ENCODE measurements around the gene GRID1.

GRID1 gene

GRCh38 chr10:86327954-86328725, 38.5 kb downstream of the GRID1 start:
- TF ChIP-seq CTCF (IDR thresholded peaks at IDR 0.05; ENCODE audit: control insufficient read depth, extremely low read depth, insufficient read depth) = no peak
- H3K4me3 ChIP-seq (ENCODE audit: low read depth, low read length) = no peak overlapping the region
- no peak for DNase-seq (ENCODE audit: low read depth)

GRCh38 chr10:86325158-86325557, 41.4 kb downstream of the GRID1 start:
- H3K4me3 ChIP-seq (ENCODE audit: low read depth, low read length) = no peak overlapping the region
- TF ChIP-seq CTCF (IDR thresholded peaks at IDR 0.05; ENCODE audit: control insufficient read depth, extremely low read depth, insufficient read depth) = no peak

DNA sequence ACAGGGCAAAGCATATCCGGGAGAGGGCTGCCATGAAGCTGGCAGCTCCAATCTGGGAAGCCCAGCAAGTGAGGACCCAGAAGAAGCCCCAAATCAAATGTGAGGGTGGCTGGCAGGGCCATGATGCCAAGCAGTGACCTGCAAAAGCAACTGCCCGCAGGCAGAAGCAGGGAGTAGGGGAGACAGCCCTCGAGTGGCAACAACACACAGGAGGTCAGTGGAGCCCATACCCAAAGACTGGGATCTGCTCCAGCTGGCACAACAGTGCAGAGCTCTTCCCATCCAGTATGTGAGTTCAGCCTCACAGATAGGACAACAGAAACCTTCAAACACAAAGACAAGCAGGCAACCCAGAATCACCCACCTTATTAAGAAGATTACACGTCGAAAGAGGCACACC, 45.0 kb downstream of the GRID1 start:
- DNase-seq (ENCODE audit: low read depth) = no peak
- no peak for TF ChIP-seq CTCF (IDR thresholded peaks at IDR 0.05; ENCODE audit: control insufficient read depth, extremely low read depth, insufficient read depth)
- H3K4me3 ChIP-seq (ENCODE audit: low read depth, low read length) = no peak overlapping the region

More at GRCh38 chr10:86325158-86325557, 41.4 kb downstream of the GRID1 start:
- no peak for DNase-seq (ENCODE audit: low read depth)

DNA sequence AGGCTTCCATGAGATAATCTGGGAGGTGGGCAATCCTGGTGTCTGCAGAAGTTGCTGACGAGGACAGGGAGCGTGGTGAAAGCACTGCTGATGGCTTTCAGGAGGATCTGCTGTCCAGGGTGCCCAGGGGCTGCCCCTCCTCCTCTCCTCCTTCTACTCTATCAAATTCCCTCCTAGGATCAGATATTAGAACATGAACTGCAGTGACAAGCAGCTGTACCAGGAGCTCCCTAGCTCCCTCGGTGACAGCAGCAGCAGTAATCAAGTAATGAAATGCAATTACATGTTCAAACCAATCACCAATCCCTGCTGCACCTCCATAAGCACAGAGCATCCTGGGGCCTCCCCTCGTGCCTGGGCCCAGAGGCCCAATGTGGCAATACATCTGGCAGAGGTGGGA, 46.9 kb downstream of the GRID1 start:
- DNase-seq (ENCODE audit: low read depth) = no peak
- H3K4me3 ChIP-seq (ENCODE audit: low read depth, low read length) = no peak overlapping the region
- no peak for TF ChIP-seq CTCF (IDR thresholded peaks at IDR 0.05; ENCODE audit: control insufficient read depth, extremely low read depth, insufficient read depth)

DNA sequence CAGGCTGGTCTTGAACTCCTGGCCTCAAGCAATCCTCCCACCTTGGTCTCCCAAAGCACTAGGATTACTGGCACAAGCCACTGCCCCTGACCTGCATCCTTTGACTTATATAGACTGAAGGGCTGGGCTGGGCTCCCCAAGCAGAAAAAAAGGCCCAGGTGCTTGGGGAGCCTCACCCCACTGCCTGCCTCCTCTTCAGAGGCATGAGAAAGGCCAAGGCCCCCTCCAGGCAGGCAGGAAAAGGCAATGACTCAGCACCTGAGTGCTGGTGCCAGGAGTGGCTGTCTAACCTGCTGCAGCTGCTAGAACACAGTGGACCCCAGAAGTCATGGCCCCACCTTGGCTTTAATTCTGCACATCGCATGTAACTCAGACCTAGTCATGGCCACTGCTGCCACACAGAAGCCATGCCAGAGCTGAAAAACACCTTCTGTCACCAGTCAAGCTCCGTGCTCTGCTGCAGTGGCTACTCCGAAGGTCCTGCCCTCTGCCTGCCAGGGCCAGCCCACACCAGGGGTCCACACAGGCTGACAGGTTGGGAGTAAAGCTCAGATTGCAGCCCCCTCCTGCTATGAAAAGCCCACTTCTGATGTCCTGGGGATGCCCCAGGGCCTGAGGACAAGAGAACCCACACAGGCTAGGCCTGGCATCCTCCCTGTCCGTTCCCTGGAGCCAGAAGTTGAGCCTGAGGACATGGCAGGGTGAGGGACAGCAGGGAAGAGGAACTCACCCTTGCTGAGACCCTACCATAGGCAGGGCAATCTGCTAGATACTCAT, 48.5 kb downstream of the GRID1 start:
- H3K4me3 ChIP-seq (ENCODE audit: low read depth, low read length) = no peak overlapping the region
- TF ChIP-seq CTCF (IDR thresholded peaks at IDR 0.05; ENCODE audit: control insufficient read depth, extremely low read depth, insufficient read depth) = no peak

DNA sequence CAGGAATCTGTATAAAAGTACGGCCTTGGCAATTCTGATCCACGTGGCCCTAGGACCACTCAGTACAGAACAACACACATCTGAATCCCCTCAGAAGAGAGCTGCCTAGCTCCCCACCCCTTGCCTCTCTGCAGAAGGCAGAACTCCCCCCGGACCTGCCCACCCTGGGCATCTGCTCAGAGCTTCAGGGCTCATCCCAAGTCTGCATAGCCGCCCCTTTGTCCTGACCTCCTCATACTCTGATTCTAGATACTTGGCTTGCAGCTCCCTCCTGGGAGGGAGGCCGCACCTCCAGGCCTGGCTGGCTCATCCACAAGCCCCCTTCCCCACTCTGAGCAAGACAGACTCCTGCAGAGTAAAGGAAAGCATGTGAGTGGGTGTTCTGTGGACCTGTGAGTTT, 49.6 kb downstream of the GRID1 start:
- DNase-seq (ENCODE audit: low read depth) = no peak
- TF ChIP-seq CTCF (IDR thresholded peaks at IDR 0.05; ENCODE audit: control insufficient read depth, extremely low read depth, insufficient read depth) = no peak
- no peak overlapping the region for H3K4me3 ChIP-seq (ENCODE audit: low read depth, low read length)

More for the DNA sequence above, 48.5 kb downstream of the GRID1 start:
- DNase-seq (ENCODE audit: low read depth) = no peak
